GM19467 (cell line): ENCODE results near the gene ZNF780A.
"Not testable (repeated sequence)": the region's sequence is repeated elsewhere in the genome, so short reads cannot be mapped to it uniquely, and the experiment has no call there.

ENCODE experiments used
- ATAC-seq: cut with Tn5 transposase; IDR thresholded peaks from one replicate; pipeline ENCODE4 v1.9.1; 2021; ENCODE audit warnings: mild to moderate bottlenecking, moderate library complexity; ENCODE audit not compliant: unreplicated experiment

ZNF780A gene

GRCh38 chr19:40090241-40091204 lies at the start of gene ZNF780A:
TSS of gene ZNF780A (minus strand) at chr19:40090943. CDS start at chr19:40084753, 6,190 bp downstream.
- peak; percentile 57 for ATAC-seq

GRCh38 chr19:40139533-40140287 lies 49.0 kb upstream of the ZNF780A start:
- no peak for ATAC-seq

GRCh38 chr19:40136818-40137217 lies 46.1 kb upstream of the ZNF780A start:
- no peak for ATAC-seq

- no peak for ATAC-seq
Measured at GRCh38 chr19:40134866-40135265, 44.1 kb upstream of the ZNF780A start.

- ATAC-seq, result no peak
Measured at GRCh38 chr19:40133491-40133890, 42.7 kb upstream of the ZNF780A start.

GRCh38 chr19:40130013-40130412 lies 39.3 kb upstream of the ZNF780A start:
- no peak for ATAC-seq

- no peak for ATAC-seq
Measured at GRCh38 chr19:40129425-40129824, 38.7 kb upstream of the ZNF780A start.

GRCh38 chr19:40128991-40129390 lies 38.2 kb upstream of the ZNF780A start:
- no peak for ATAC-seq

GRCh38 chr19:40119380-40119779 lies 28.6 kb upstream of the ZNF780A start:
- no peak for ATAC-seq

- not testable (repeated sequence) for ATAC-seq
Measured at GRCh38 chr19:40118638-40119037, 27.9 kb upstream of the ZNF780A start.

GRCh38 chr19:40116075-40116474 lies 25.3 kb upstream of the ZNF780A start:
- ATAC-seq, result no peak

GRCh38 chr19:40114119-40114518 lies 23.4 kb upstream of the ZNF780A start:
- ATAC-seq, result not testable (repeated sequence)

GRCh38 chr19:40112271-40112670 lies 21.5 kb upstream of the ZNF780A start:
- not testable (repeated sequence) for ATAC-seq

GRCh38 chr19:40110570-40110969 lies 19.8 kb upstream of the ZNF780A start:
- ATAC-seq, result no peak

- ATAC-seq, result no peak
Measured at GRCh38 chr19:40104754-40105153, 14.0 kb upstream of the ZNF780A start.

GRCh38 chr19:40103600-40103999 lies 12.9 kb upstream of the ZNF780A start:
- no peak for ATAC-seq

GRCh38 chr19:40101813-40102212 lies 11.1 kb upstream of the ZNF780A start:
- ATAC-seq, result no peak

GRCh38 chr19:40093416-40093815 lies 2.7 kb upstream of the ZNF780A start:
- no peak for ATAC-seq

GRCh38 chr19:40091205-40092129 lies 724 bp upstream of the ZNF780A start:
- ATAC-seq, result no peak

- no peak for ATAC-seq
Measured at GRCh38 chr19:40089462-40089861, 1.3 kb downstream of the ZNF780A start.
